T-helper 2 cell treated with Interferon-gamma antibody and Interleukin-4, amounts not matched to agents 5 μg/mL and 100 μg/mL, for 36 hours (primary cell): ENCODE data around the gene TNFRSF12A.

ENCODE experiments used
- DNase-seq: peaks from one replicate; pipeline ENCODE4 v3.0.0; 2021; ENCODE audit warnings: low spot score
- H3K27ac Mint-ChIP-seq: one replicate; pipeline ENCODE4 v1.8.0; 2021; ENCODE audit warnings: mild to moderate bottlenecking, mixed read lengths
- H3K27me3 Mint-ChIP-seq: one replicate; pipeline ENCODE4 v1.8.0; 2021; ENCODE audit warnings: low read depth, mixed read lengths
- H3K36me3 Mint-ChIP-seq: one replicate; pipeline ENCODE4 v1.8.0; 2021; ENCODE audit warnings: low read depth, mixed read lengths
- H3K4me1 Mint-ChIP-seq: one replicate; pipeline ENCODE4 v1.8.0; 2021; ENCODE audit warnings: low read depth, mixed read lengths
- H3K4me3 Mint-ChIP-seq: one replicate; pipeline ENCODE4 v1.8.0; 2022; ENCODE audit warnings: mild to moderate bottlenecking, moderate library complexity, mixed read lengths
- H3K9me3 Mint-ChIP-seq: one replicate; pipeline ENCODE4 v1.8.0; 2021; ENCODE audit warnings: mixed read lengths

The TNFRSF12A gene

DNA sequence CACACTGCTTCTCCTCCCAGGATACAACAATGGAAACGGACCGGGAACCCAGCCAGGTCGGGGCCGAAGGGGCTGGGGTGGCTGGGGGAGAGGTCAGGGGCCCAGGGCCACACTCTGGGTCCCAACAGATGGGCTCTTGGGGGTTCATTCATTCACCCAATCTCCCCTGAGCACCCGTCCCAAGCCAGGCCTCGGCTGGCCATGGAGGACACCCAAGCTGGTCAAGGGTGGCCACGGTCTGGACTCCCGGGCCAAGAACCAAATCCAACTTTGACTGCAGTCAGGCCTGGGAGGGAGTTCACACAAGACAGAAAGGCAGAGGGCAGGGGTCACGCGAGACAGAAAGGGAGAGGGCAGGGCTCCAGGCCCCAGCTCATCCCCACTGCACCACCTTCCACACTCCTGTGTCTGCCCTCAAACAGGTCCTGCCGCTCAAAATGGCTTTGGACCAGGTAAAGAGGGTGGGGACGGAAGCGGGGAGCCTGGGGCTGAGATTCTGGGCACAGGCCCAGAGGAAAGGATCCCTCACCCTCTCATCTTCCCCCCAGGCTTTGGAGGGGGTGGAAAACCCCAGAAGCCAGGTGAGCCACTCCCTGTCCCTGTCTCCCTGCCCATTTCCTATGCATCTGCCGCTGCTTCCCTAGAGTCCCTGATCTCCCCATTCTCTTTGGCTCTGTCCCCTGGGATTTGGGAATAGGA, 27.6 kb upstream of the TNFRSF12A start:
- no peaks in the 10 kb centered on the region for H3K36me3 Mint-ChIP-seq
- no peak overlapping the region for H3K4me3 Mint-ChIP-seq
- no peaks in the 10 kb centered on the region for H3K9me3 Mint-ChIP-seq
- H3K4me1 Mint-ChIP-seq, result no peaks in the 10 kb centered on the region
- DNase-seq, result no peak
- no peak overlapping the region for H3K27ac Mint-ChIP-seq
- H3K27me3 Mint-ChIP-seq, result no peaks in the 10 kb centered on the region

DNA sequence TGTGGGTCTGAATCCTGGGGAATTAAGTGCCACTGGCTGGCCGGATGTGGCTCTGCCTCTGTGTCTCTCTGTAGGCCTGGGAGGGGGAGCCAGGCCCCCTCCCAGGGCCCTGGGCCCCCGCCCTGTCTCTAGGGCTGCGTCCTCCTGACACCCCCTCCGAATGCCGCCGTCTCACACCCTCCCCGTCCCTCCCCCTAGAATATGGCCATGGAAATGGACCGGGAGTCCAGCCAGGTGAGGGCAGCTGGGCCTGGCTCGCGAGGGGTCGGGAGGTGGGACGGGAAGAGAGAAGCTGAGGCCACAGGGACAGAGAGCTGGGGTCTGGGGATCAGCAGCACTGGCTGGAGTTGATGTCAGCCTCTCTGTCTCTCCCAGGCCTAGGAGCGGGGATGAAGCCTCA, 23.9 kb upstream of the TNFRSF12A start:
- H3K4me1 Mint-ChIP-seq, result no peaks in the 10 kb centered on the region
- H3K4me3 Mint-ChIP-seq, result no peak overlapping the region
- H3K36me3 Mint-ChIP-seq, result no peaks in the 10 kb centered on the region
- DNase-seq, result no peak
- H3K27me3 Mint-ChIP-seq, result no peaks in the 10 kb centered on the region
- H3K9me3 Mint-ChIP-seq, result no peaks in the 10 kb centered on the region
- H3K27ac Mint-ChIP-seq, result no peak overlapping the region

DNA sequence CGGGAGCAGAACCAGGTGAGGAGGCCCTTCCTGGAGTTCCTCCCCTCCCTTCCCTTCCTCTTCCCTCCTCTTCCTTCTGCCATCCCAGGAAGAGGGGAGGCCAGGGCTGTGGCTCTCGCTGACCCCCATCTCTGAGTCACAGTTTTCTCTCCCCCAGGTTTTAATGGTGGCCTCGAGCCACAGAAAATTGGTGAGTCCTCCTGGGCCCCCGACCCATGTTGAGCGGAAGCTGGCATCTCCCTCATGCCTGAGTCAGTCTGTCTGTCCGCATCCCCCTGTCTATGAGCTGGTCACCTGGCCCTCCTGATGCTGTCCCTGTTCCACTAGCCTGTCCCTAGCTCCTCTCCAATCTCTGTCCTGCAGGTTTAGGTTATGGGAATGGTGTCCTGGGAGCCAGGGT, 20.2 kb upstream of the TNFRSF12A start:
- H3K9me3 Mint-ChIP-seq, result no peaks in the 10 kb centered on the region
- no peak overlapping the region for H3K4me3 Mint-ChIP-seq
- H3K36me3 Mint-ChIP-seq, result no peaks in the 10 kb centered on the region
- H3K4me1 Mint-ChIP-seq, result peaks cover 3% of the 10 kb centered on the region
- no peak for DNase-seq
- no peak overlapping the region for H3K27ac Mint-ChIP-seq
- peaks cover 3% of the 10 kb centered on the region for H3K27me3 Mint-ChIP-seq

DNA sequence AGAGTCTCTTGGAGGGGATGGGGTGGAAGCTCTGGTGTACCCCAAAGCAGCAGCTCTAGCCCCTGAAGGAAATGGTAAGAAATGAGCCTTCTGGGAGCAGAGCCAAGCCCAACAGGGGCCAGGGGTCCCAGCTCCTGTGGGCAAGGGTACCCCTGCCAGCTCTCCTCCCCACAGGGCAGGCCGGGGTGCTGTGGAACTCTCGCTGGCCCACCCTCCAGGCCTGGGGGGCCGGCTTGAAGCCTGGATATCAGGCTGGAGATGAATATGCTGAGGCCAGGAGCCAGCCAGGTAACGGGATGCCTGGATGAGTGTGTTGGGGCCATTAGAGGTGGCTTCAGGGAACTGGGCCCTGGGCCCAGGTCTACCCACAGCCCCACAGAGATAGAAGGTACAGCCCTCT, 19.6 kb upstream of the TNFRSF12A start:
- no peak for DNase-seq
- Mint-ChIP-seq H3K9me3 (no peaks in the 10 kb centered on the region), H3K36me3 (no peaks in the 10 kb centered on the region), H3K27ac (no peak overlapping the region), H3K4me3 (no peak overlapping the region), H3K4me1 (peaks cover 4% of the 10 kb centered on the region), H3K27me3 (peaks cover 4% of the 10 kb centered on the region)

DNA sequence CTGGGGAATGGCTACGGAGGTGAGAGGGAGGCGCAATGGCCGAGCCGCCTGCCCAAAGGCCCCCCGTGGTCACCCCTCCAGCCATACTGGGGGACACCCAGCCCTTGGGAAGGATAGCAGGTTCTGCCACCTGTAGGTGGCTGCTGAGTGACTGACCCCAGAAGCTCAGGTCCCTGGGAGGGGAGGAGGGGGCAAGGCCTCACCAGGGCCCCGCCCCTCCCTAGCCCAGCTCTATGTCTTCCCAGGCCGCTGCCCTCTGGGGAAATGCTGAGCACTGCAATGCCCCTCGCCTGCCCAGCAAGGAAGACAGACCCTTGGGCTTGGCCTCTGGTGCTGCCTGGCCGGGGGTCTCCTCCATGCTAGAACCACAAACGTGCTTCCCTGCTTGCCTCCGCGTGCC, 18.9 kb upstream of the TNFRSF12A start:
- DNase-seq, result no peak
- Mint-ChIP-seq H3K36me3 (no peaks in the 10 kb centered on the region), H3K4me1 (peaks cover 7% of the 10 kb centered on the region), H3K9me3 (no peaks in the 10 kb centered on the region), H3K4me3 (no peak overlapping the region), H3K27ac (no peak overlapping the region), H3K27me3 (peaks cover 4% of the 10 kb centered on the region)

DNA sequence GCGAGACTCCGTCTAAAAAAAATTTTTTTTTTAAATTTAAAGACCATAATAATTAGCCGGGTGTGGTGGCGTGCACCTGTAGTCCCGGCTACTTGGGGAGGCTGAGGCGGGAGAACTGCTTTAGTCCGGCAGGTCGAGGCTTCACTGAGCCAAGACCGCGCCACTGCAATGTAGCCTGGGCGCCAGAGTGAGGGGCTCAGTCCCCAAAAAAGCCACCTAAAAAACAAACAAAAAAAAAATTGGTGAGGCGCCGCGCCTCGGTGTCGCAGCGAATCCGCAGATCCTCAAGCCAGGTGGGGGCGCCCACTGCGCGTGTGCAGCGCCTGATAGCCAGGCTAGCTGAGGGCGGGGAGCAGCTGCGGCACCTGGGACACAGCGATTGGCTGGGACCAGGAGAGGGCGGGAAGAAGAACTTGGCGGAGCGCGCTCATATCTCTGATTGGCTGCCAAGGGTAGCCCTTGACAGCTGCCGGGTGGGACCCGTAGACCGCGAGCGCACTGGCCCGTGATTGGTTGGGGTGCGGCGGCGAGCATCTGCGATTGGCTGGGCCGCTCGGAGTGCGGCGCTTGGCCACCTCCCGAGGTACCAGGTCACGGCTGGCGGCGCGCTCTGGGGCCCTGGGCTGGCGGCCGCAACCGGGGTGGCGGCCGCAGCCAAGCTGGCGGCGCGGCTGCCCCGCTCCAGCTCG, 16.4 kb upstream of the TNFRSF12A start:
- Mint-ChIP-seq H3K9me3 (no peaks in the 10 kb centered on the region), H3K27me3 (peaks cover 10% of the 10 kb centered on the region), H3K27ac (peak overlapping the region; percentile 17), H3K36me3 (peaks cover 5% of the 10 kb centered on the region), H3K4me3 (peak overlapping the region; percentile 67), H3K4me1 (peaks cover 30% of the 10 kb centered on the region)
- peak; percentile 98 for DNase-seq

DNA sequence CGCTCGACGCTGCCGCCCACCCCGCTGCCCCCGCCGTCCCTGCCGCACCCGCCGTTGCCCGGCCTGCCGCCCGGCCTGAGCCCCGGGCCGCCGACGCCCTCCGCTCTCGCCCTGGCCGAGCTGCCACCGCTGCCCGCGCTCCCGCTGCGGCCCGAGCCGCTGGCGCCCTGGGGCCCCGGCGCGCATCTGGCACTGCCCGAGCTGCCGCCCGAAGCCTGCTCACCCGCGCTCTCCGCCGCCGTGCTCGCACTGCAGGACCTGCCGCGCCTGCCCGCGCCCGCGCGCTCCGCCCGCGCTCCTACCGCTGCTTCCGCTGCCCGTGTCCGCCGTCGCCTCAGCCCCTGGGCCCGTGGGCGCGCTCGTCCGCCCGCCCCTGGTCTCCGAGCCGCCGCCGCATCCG, 15.8 kb upstream of the TNFRSF12A start:
- peak; percentile 25 for DNase-seq
- no peak overlapping the region for H3K27ac Mint-ChIP-seq
- peaks cover 10% of the 10 kb centered on the region for H3K27me3 Mint-ChIP-seq
- H3K36me3 Mint-ChIP-seq, result peaks cover 5% of the 10 kb centered on the region
- peaks cover 32% of the 10 kb centered on the region for H3K4me1 Mint-ChIP-seq
- H3K9me3 Mint-ChIP-seq, result no peaks in the 10 kb centered on the region
- H3K4me3 Mint-ChIP-seq, result no peak overlapping the region

DNA sequence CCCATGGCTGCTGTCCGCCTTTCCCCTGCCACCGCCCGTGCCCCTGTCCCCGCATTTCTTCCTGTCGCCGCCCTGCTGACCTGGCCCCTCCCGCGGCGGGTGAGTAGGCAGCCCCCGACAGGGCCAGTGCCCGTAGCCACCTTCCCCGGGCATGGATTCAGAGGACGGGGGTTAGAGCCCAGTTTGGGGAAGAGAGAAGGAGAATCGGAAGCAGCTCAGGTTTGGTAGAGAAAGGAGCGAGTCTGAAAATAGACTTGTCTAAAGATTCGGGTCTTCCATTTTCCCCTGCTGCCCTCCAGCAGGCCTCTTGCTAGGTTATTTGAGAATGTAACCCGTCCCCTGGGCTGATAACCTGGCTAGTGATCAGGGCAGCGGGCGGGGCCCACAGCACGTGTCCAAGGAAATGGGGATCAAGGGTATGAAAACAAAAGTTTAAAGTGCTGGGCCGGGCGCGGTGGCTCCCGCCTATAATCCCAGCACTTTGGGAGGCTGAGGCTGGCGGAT, 15.3 kb upstream of the TNFRSF12A start:
- H3K4me3 Mint-ChIP-seq, result peak overlapping the region; percentile 80

DNA sequence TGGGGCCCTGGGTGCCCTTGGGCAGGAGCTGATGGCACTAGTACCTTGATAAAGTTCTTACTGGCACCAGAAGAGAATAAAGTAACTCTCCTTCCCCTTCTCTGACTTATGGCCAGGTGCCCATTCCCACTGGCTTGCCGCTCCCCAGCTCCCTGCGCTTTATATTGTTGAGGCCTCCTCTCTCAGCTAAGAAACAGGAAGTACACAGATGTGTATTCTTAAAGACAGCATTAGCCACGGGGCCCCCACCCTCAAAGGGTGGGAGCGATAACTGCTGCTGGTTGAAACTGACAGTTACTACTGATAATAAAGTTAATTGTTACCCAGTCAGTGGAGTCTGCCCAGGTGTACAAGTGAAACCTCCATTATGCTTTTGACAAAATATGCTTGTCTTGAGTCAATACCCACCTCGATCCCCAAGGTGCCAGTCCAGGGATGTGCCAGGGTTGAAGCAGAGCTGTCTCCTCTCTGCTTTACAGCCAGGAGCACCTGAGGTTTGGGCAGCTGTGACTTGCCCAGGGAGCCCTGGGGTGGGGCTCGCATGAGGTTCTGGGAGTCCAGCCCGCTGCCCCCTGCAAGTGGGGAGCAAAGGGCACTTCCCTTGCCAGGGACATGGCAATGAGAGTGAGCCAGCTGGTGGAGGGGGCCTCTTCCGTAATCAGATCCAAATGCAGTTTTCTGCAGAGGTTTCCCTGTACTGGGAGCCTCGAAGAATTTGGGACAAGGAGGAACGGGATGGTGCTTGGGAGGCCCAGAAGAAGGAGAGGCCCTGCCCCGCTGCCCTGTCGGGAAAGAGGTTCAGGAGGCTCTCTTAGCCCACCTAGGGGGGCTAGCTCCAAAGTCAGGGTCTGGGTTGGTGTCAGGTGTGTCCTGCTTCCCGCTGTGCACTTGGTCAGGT, 12.9 kb upstream of the TNFRSF12A start:
- DNase-seq, result no peak
- Mint-ChIP-seq H3K27ac (no peak overlapping the region), H3K4me3 (peak overlapping the region; percentile 70), H3K4me1 (peaks cover 32% of the 10 kb centered on the region), H3K36me3 (peaks cover 5% of the 10 kb centered on the region), H3K27me3 (peaks cover 10% of the 10 kb centered on the region), H3K9me3 (no peaks in the 10 kb centered on the region)

More for the DNA sequence above, 15.3 kb upstream of the TNFRSF12A start:
- Mint-ChIP-seq H3K27me3 (peaks cover 10% of the 10 kb centered on the region), H3K27ac (no peak overlapping the region), H3K9me3 (no peaks in the 10 kb centered on the region), H3K36me3 (peaks cover 5% of the 10 kb centered on the region), H3K4me1 (peaks cover 32% of the 10 kb centered on the region)
- no peak for DNase-seq

DNA sequence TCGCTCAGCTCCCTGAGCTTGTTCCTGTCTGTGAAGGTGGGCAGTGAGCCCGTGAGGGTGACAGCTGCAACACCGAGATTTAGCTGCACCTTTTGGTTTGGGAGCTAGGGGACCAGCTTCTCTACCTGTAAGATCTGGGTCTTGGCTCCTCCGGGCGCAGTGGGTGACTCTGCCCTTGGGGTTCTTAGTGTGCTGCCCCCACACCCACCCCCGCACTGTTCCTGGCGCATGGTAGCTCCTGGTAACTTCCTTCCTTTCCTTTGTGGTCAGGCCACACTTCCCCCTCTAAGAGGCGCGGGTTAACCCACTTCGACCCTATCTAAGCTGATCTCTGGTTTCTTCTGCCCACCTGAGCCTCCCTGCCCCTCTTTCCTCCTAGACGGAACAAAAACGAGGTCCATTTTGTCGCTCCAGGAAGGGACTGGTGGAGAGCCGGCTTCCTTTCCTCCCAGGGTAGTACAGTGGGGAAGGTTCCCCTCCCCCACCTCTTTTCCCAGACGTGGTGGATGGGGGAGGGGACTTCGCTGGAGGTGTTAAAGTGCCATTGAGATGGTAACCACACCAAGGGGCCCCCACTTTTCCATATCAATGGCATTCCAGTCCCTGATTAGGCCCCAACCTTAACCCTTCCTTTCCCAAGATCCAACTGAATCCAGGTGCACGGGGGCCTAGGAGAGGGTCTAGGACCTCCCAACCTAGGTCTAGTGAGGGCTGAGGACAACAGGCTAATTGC, 12.0 kb upstream of the TNFRSF12A start:
- peaks cover 5% of the 10 kb centered on the region for H3K36me3 Mint-ChIP-seq
- H3K4me1 Mint-ChIP-seq, result peaks cover 32% of the 10 kb centered on the region
- DNase-seq, result peak; percentile 35
- peak overlapping the region; percentile 70 for H3K4me3 Mint-ChIP-seq
- H3K9me3 Mint-ChIP-seq, result no peaks in the 10 kb centered on the region
- H3K27ac Mint-ChIP-seq, result peak overlapping the region; percentile 50
- peaks cover 13% of the 10 kb centered on the region for H3K27me3 Mint-ChIP-seq

DNA sequence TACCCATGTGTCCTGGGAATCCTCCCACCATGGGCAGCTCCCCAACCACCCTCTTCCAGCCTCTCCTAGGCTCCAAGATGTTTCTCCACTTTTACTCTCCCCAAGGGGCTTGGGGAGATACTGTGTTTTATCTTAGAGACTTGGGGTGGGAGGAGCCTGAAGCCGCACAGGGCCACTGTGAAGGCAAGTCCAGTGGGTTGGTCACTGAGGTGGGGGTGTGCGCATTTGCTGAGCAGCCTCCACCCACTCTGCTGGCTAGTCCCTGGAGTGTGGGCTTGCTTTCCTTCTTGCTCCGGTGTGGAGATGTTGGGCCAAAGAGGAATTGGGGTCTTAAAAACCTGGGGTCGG, 11.5 kb upstream of the TNFRSF12A start:
- H3K4me1 Mint-ChIP-seq, result peaks cover 32% of the 10 kb centered on the region
- H3K27ac Mint-ChIP-seq, result no peak overlapping the region
- DNase-seq, result no peak
- H3K4me3 Mint-ChIP-seq, result peak overlapping the region; percentile 70
- peaks cover 13% of the 10 kb centered on the region for H3K27me3 Mint-ChIP-seq
- H3K9me3 Mint-ChIP-seq, result no peaks in the 10 kb centered on the region
- H3K36me3 Mint-ChIP-seq, result peaks cover 5% of the 10 kb centered on the region

DNA sequence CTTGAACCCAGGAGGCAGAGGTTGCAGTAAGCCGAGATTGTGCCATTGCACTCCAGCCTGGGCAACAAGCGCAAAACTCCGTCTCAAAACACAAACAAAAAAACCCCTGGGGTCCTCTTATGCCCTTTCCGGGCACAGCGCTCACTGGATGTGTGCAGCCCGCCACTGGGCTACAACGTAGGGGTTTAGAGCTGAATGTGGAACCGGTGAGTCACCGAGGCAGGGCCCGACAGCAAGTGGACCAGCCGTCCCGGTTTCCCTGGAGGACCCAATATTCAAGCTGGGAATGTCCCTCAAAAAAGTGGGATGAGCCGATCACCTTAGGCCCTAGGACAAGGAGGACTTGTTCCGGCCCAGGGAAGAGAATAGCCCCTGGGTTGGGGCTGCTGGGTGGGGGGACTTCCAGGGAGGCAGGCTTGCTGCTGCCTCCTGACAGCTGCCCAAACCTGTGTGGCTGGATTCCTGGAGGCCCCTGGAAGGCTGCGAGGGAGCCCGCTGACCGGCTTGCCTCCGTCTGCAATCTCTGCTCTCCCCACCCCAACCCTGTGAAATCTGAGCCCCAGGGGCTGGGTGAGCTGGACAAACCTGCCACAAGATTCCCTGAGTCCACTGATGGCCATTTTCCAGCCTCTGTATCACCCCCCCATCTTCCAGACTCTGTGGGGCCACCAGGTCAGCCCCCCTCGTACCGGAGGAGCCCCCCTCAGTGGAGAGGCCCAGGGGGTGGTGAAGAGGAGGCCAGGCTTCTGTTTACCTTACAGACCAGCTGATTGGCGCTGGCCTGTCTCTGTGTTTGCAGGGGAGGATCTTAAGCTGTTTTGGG, 10.4 kb upstream of the TNFRSF12A start:
- DNase-seq, result no peak
- Mint-ChIP-seq H3K27me3 (peaks cover 18% of the 10 kb centered on the region), H3K4me1 (peaks cover 30% of the 10 kb centered on the region), H3K27ac (no peak overlapping the region), H3K4me3 (no peak overlapping the region), H3K36me3 (peaks cover 5% of the 10 kb centered on the region), H3K9me3 (no peaks in the 10 kb centered on the region)

DNA sequence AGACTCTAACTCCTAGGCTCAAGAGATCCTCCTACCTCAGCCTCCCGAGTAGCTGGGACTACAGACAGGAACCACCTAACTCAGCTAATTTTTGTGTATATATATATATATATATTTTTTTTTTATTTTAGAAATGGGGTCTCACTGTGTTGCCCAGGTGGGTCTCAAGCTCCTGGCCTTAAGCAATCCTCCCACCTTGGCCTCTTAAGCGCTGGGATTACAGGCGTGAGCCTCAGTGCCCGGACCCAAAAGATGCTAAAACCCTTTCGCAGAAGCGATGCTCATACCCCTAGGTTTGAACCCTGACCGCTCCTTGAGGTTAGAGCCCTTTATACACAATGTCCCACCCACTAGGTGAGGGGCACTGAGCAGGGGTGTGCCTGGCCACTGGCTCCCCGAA, 9.7 kb upstream of the TNFRSF12A start:
- Mint-ChIP-seq H3K9me3 (no peaks in the 10 kb centered on the region), H3K36me3 (peaks cover 5% of the 10 kb centered on the region), H3K27me3 (peaks cover 16% of the 10 kb centered on the region), H3K27ac (no peak overlapping the region), H3K4me3 (no peak overlapping the region), H3K4me1 (peaks cover 28% of the 10 kb centered on the region)
- DNase-seq, result no peak
